ENCODE data around the gene AFF3.
"Not testable (repeated sequence)": the region's sequence is repeated elsewhere in the genome, so short reads cannot be mapped to it uniquely, and the experiment has no call there.

Gene AFF3

DNA sequence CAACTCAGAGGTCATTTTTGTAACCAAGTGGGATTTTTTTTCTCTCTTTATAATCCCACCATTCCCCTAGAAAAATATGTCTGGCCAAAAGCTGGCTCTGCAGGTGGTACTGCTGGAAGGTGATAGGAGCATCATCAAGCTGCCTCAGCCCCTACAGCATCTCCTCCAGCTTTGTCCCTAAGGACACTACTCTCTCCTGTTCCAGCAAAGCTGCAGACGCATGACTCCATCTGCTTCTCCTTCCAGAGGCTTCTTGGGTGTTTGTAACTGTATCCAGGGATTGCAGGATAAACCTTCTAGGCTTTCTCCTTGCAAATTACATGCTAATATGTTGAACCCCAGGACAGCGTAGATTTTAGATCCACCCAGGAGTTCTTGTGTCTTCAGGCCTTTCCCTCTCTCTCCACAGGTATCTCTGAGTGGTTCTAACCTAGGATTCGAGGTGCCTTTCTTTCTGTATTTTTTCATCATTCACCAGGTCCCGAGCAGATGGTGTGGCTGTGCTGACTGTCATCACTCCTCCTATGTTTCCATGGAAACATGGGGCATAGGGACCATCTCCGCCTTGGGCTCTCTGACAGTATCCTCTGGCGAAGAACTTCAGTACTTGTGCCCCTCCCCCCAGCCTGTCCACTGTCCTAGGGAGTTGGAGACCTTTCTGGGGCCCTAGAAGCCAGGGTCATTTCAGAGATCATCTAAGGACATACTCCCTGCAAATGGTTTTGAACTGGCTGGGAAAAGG lies 34.3 kb downstream of the AFF3 start:
- DNase-seq (ENCODE audit: low read depth, low spot score): no peak

DNA sequence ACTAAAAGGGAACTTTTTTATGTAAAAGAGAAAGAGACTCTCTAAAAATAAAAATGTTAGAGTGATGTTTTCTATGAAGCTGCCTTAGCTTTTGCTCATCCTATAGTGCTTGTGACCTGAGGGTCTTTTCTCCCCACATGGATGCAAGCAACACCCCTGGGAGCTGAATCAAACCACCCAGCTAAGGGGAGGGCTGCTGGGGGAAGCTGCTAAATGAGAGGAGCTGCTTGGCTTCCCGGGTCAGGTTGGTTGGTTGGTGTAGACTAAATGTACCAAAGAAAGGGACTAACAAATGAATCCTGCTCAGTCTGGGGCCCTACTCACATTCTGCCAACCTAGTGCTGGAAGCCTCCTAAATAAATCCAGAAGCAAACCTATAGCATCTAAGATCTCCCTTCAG lies 35.0 kb downstream of the AFF3 start:
- DNase-seq (ENCODE audit: low read depth, low spot score): no peak

DNA sequence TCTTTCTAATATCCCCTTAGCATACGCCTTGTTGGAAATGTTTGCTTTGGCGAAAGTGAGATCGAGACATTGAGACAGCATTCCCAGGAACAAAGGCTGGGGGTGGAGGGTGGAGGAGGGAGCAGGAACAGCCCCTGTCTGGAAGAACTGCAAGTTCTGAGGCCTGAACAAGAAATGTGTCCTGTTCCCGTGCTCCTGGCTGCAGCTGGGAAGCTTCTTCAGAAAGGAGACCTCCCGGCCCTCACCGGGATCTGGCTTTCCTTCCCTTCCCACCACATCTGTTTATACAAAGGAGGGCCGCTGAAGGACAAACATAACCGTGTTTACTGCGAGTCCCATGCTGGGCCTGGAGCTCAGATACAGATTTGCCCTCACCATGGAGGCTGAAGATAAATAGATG lies 35.9 kb downstream of the AFF3 start:
- DNase-seq (ENCODE audit: low read depth, low spot score): peak; percentile 72

DNA sequence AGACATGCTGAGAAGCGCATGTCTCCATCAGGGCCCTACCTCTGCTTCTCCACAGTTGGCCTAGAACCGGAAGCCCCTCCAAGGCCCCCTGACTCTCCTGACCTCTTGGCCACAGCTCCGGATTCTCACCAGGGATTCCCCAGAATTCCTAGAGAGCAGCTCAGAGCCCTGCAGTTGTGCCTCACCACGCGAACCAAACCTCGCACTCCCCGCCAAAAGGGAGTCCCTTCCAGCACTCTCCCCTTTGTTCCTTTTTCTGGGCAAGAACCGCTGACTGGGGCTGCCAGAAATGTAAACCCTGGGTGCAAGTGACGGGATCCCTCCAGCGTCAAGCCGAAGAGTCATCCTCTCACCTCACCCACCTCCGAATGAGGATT lies 36.7 kb downstream of the AFF3 start:
- no peak for DNase-seq (ENCODE audit: low read depth, low spot score)

DNA sequence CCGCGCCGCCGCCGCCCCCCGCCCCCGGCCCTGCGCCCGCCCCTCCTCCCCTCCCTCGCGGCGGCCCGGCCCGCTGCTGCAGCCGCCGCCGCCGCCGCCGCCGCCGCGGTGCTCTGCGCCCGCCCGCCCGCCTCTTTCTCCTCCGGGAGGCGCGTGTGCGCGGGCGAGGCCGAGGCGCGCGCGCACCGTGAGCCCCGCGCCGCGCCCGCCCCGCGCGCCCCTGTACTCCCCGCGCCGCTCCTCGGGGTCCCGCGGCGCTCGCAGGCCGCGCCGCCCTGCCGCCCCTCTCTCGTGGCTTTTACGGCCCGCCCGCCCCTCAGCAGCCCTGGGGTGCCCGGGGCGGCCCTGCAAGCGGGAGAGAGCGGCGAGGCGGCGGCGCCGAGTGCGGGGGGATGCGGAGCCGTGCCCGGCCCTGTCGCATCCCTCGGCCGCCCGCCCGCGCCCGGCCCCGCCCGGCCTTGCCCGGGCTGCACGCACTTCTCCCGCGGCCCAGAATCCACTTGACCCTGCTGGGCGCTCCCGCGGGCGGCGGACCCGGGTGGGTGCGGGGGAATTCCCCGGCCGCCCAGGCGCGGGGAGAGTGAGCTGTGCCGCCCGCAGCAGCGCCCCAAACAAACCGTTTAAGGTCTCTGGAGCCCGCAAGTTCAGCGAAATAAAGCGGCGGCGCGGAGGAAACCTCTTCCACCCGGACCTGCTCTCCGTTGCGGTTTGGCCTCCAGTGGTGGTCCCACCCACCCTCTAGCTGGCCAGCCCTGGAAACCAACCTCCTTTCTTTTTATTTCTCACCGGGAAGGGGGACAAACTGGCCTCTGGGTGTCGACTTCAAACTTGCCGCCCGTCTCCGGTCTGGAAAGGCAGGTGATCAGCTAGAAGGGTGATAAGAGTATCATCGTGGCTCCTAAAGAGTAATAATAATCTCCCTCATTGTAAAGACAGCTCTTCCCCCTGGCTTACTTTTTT lies 37.4 kb downstream of the AFF3 start:
- DNase-seq (ENCODE audit: low read depth, low spot score): no peak

DNA sequence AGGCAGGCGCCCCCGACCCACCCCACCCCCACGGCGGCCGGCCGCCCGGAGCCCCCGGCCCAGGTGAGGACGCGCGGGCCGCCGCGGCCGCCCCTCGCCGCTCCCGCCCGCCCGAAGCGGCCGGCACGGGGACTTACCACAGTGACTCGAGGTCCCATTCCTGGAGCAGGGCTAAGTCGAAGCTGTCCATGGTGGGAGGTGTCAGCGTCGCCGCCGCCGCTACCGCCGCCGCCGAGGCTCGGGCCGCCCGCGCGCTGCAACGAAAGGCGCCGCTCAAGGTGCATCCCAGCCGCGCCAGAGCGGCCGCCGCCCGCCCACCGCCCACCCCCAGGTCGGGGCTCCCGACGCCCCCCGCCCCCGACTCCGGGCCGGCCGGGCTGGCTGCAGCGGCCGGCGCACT lies 38.1 kb downstream of the AFF3 start:
- not testable (repeated sequence) for DNase-seq (ENCODE audit: low read depth, low spot score)

DNA sequence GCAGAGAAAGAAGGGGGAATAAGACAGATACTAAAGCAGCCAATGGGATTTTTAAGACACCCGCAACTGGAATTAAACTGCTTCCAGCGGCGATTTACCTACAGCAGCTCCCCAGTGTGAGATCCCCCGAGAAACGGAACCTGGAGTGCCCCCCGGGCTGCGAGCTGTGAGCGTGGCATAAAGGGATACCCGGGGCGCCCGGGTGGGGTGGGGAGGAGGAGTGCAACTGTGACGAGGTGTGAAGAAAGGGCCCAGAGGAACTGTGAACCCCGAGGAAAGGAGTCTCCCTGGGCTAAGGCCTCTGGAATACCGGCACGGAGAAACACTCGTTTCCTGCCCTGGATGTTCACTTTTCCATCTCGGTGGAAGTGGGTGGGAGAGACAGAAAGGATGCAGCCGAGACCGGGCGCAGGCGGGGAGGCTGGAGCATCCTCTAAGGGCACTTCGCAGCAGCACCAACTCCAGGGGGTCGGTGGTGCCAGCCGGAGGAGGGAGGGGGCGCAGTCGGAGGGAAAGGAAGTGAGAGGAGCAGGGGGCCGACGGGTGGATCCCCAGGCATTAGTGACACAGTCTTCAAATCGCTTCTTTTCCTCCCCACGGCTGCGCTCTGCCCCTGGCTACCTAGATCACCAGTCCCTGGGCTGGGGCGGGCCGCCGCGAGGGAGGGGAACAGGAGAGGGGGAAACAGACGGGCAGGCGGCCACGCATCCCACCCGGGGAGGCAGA lies 38.7 kb downstream of the AFF3 start:
- DNase-seq (ENCODE audit: low read depth, low spot score): not testable (repeated sequence)

GRCh38 chr2:100102466-100103180 lies 39.8 kb downstream of the AFF3 start:
- not testable (repeated sequence) for DNase-seq (ENCODE audit: low read depth, low spot score)

GRCh38 chr2:100098855-100099254 lies 43.5 kb downstream of the AFF3 start:
- DNase-seq (ENCODE audit: low read depth, low spot score): not testable (repeated sequence)

DNA sequence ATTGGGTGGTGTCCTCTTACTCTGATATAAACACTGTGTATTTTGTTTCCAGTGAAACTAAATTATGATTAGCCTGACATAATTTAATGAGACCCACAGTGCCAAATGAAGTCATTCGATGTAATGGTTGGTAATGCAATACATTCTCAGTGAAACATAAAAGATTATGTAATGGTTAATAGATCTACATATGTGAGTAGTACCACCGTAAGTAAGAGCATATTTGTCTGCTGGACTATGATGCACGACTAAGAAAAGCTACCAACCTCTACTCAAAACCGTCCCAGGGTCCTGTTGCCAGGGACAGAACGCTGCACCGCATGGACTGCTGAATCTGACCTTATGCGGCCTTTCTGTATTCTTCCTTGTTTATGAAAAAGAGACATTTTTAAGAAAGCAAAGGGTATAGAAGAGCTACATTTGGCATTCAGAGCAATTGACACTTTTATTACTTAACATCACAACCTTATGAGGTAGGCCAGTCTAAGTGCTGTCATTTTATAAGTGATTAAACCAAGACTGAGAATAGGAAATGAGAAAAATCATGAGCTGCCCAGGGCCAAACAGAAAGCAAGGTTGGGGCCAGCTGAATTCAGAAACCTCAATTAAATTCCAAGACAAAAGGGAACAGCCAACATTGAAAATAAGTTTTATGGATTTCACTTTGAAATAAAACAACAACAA lies 44.6 kb downstream of the AFF3 start:
- DNase-seq (ENCODE audit: low read depth, low spot score): not testable (repeated sequence)

GRCh38 chr2:100095845-100096244 lies 46.5 kb downstream of the AFF3 start:
- not testable (repeated sequence) for DNase-seq (ENCODE audit: low read depth, low spot score)

DNA sequence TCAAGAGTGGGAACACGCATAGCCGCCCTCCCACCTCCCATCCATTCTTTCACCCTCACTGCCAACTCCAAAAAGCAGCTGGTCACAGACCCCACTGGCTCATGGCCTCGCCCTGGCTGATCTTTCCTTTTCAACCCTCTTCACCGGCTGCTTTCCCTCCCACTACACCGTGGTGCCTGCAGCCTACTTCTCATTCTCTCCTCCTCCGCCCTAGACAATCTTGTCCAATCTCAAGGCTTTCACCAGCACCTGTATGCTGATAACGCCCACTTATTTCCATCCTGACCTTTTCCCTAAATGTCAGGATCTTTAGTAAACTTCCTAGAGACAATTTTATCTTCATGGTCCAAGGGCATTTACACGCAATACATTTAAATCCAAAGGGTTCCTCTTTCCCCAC lies 50.6 kb downstream of the AFF3 start:
- not testable (repeated sequence) for DNase-seq (ENCODE audit: low read depth, low spot score)

- not testable (repeated sequence) for DNase-seq (ENCODE audit: low read depth, low spot score)
These were observed 56.6 kb downstream of the AFF3 start for GRCh38 chr2:100085744-100086143.

GRCh38 chr2:100083421-100084216 lies 58.8 kb downstream of the AFF3 start:
- DNase-seq (ENCODE audit: low read depth, low spot score): not testable (repeated sequence)

GRCh38 chr2:100082302-100082978 lies 60.0 kb downstream of the AFF3 start:
- DNase-seq (ENCODE audit: low read depth, low spot score): not testable (repeated sequence)

DNA sequence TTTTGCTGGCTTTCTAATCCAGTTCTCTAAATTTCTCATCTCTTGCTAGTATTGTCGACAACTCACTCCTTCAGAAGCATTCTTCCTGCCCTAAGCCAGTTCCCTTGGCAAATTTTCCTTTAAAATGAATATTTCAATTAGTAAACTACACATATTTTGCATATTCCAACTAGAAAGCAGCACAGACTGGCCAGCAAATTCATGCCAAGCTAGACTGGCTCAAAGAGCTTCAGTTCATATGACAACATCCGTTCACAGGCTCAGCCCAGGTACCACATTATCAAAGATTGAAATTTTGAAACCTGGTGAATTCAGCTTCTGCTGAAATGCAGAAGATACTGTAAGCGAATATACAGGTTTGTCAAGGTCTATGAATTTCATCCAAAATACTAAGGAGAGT lies 64.5 kb downstream of the AFF3 start:
- no peak for DNase-seq (ENCODE audit: low read depth, low spot score)

DNA sequence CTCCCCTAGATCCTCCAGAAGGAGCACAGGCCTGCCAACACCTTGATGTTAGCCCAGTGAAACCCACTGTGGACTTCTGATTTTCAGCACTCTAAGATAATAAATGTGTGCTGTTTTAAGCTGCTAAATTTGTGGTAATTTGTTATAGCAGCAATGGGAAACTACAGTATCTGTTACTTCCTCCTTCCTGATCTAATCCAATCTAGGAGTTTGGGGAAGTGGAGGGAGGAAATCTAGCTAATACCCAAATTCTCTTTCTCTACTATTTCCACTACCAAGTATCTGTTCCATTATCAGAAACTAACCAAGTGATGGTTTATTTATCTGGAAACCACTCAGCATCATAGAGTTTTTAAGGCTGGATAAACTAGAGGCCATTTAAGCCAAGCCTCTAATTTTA lies 64.9 kb downstream of the AFF3 start:
- no peak for DNase-seq (ENCODE audit: low read depth, low spot score)

DNA sequence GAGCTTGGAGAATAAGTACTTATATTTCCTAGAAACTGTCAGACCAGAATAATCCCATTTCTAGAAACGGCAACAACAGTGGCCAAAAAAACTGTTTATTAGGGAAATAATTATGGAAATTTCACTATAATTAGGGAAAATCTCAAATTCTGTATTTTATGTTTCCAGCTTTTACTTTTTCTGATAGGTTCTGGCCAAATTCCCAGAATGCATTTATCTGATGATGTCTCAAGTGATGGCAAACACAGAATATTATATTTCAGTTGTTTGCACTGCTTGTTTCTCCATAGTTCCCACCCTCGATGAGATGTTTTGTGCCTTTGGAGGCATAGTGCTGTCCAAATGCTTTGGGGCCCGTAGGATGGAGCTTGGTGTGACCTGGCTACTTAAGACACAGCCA lies 66.9 kb downstream of the AFF3 start:
- DNase-seq (ENCODE audit: low read depth, low spot score): no peak

- DNase-seq (ENCODE audit: low read depth, low spot score): no peak
These were observed 69.3 kb downstream of the AFF3 start for GRCh38 chr2:100073110-100073509.

All from brain pericyte (primary cell).